Fibroblast of lung (primary cell): ENCODE measurements around the gene CDK6. TPM values are rescaled to one million over a fixed set of nuclear protein-coding genes. Genes with fewer than 3 reads are reported as not detected.

Experiments
- DNase-seq, 2 donors: peaks; one replicate each; pipeline versions ENCODE4 v3.0.0 to v3.0.0-alpha.2; 2010; ENCODE audit warnings: low read depth in 2 of 2
- H2AFZ ChIP-seq: 2 replicates; pipeline ENCODE4 v1.5.1; 2012; ENCODE audit warnings: low read length, control low read depth, inconsistent platforms
- H3K27ac ChIP-seq: 2 replicates; pipeline ENCODE4 v1.5.1; 2011; ENCODE audit warnings: low read length, control low read depth; ENCODE audit not compliant: insufficient read depth
- H3K27me3 ChIP-seq: 2 replicates; pipeline ENCODE4 v1.5.1; 2011; ENCODE audit warnings: mild to moderate bottlenecking, low read length; ENCODE audit not compliant: control insufficient read depth, insufficient read depth
- H3K36me3 ChIP-seq: 2 replicates; pipeline ENCODE4 v1.5.1; 2011; ENCODE audit warnings: low read length; ENCODE audit not compliant: control insufficient read depth, insufficient read depth
- H3K4me1 ChIP-seq: 2 replicates; pipeline ENCODE4 v1.5.1; 2011; ENCODE audit warnings: low read length; ENCODE audit not compliant: control insufficient read depth, insufficient read depth; ENCODE audit errors: extremely low read depth
- H3K4me2 ChIP-seq: 2 replicates; pipeline ENCODE4 v1.5.1; 2011; ENCODE audit warnings: low read length, control low read depth; ENCODE audit not compliant: insufficient read depth; ENCODE audit errors: extremely low read depth
- H3K4me3 ChIP-seq, 4 experiments: fragments of 200-600 bp in 1 of 4; sonication (generic) in 1 of 4; replicated peaks in 1 of 4; 2 replicates each; pipeline ENCODE4 v1.5.1; 2011 to 2016; ENCODE audit warnings: low read length in 4 of 4, low read depth in 3 of 4, mild to moderate bottlenecking in 3 of 4, control low read depth in 2 of 4, inconsistent platforms in 1 of 4, mixed read lengths in 1 of 4; ENCODE audit not compliant: insufficient read depth in 1 of 4; ENCODE audit errors: control extremely low read depth in 1 of 4
- H3K79me2 ChIP-seq: 2 replicates; pipeline ENCODE4 v1.5.1; 2012; ENCODE audit warnings: mild to moderate bottlenecking, low read length, inconsistent platforms; ENCODE audit not compliant: control insufficient read depth, insufficient read depth
- H3K9ac ChIP-seq: 2 replicates; pipeline ENCODE4 v1.5.1; 2011; ENCODE audit warnings: mild to moderate bottlenecking, low read length, control low read depth; ENCODE audit not compliant: insufficient read depth
- H3K9me3 ChIP-seq: 2 replicates; pipeline ENCODE4 v1.5.1; 2012; ENCODE audit warnings: low read depth, low read length; ENCODE audit not compliant: control insufficient read depth, insufficient read depth
- H4K20me1 ChIP-seq: 2 replicates; pipeline ENCODE4 v1.5.1; 2011; ENCODE audit warnings: low read length; ENCODE audit not compliant: control insufficient read depth, insufficient read depth; ENCODE audit errors: extremely low read depth
- EZH2 ChIP-seq: IDR thresholded peaks from 2 replicates; pipeline ENCODE4 v1.5.1; 2012; ENCODE audit warnings: low read length, control low read depth, mild to moderate bottlenecking; ENCODE audit errors: missing control alignments
- polyA plus RNA-seq, 2 donors: library from polyadenylated mRNA; depleted of rRNA in 1 of 2; stranded (reverse) in 1 of 2; unstranded in 1 of 2; fragments of >200 nt; gene quantifications; 2 replicates each; pipeline ENCODE4 v1.2.1, GENCODE V29; 2011 to 2012; ENCODE audit warnings: missing spikeins in 1 of 2
- total RNA-seq: library from RNA; depleted of rRNA; stranded (reverse); fragments of >200 nt; gene quantifications from 2 replicates; pipeline ENCODE4 v1.2.1, GENCODE V29; 2014
- TF ChIP-seq, protein P1 (sequence below), 2 donors: IDR thresholded peaks in 1 of 2; conservative IDR thresholded peaks in 1 of 2; 1 replicate in 1 of 2; 2 replicates in 1 of 2; pipeline ENCODE4 v1.5.1; 2011 to 2012; ENCODE audit warnings: low read length in 2 of 2, control low read depth in 1 of 2, inconsistent platforms in 1 of 2, low read depth in 1 of 2, mild to moderate bottlenecking in 1 of 2

CDK6 gene
- total and polyA plus RNA-seq, 2 donors (not counting 1 experiment from before 2014, with no cell fraction given) = 17.8 to 19.2 TPM

- H3K36me3 ChIP-seq = no peaks in the 10 kb centered on the region
- H3K9me3 ChIP-seq = no peaks in the 10 kb centered on the region
- H3K4me2 ChIP-seq = peak overlapping the region; percentile 69
- H2AFZ ChIP-seq = no peak overlapping the region
- TF ChIP-seq EZH2 = no peak
- TF ChIP-seq, protein P1, sequence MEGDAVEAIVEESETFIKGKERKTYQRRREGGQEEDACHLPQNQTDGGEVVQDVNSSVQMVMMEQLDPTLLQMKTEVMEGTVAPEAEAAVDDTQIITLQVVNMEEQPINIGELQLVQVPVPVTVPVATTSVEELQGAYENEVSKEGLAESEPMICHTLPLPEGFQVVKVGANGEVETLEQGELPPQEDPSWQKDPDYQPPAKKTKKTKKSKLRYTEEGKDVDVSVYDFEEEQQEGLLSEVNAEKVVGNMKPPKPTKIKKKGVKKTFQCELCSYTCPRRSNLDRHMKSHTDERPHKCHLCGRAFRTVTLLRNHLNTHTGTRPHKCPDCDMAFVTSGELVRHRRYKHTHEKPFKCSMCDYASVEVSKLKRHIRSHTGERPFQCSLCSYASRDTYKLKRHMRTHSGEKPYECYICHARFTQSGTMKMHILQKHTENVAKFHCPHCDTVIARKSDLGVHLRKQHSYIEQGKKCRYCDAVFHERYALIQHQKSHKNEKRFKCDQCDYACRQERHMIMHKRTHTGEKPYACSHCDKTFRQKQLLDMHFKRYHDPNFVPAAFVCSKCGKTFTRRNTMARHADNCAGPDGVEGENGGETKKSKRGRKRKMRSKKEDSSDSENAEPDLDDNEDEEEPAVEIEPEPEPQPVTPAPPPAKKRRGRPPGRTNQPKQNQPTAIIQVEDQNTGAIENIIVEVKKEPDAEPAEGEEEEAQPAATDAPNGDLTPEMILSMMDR (conservative IDR thresholded peaks at IDR 0.05 in 1 of 2, IDR thresholded peaks at IDR 0.05 in 1 of 2; ENCODE audit: low read depth in 1 of 2, low read length in 2 of 2) = no peak
- H3K4me1 ChIP-seq = peaks cover 17% of the 10 kb centered on the region
- H3K9ac ChIP-seq = no peak overlapping the region
- no peaks in the 10 kb centered on the region for H4K20me1 ChIP-seq
- H3K4me3 ChIP-seq = no peak overlapping the region
- peaks cover 32% of the 10 kb centered on the region for H3K79me2 ChIP-seq
- no peaks in the 10 kb centered on the region for H3K27me3 ChIP-seq
- DNase-seq = peak; percentile 95
- H3K27ac ChIP-seq = peak overlapping the region; percentile 66
Measured at GRCh38 chr7:92751902-92752901, 84.2 kb downstream of the CDK6 start.

GRCh38 chr7:92750946-92751345 is 85.4 kb downstream of the CDK6 start:
- Histone ChIP-seq H3K27ac (peak overlapping the region; percentile 61), H3K4me3 (no peak overlapping the region), H3K79me2 (peaks cover 39% of the 10 kb centered on the region), H3K4me2 (no peak overlapping the region), H3K4me1 (peaks cover 17% of the 10 kb centered on the region), H3K36me3 (no peaks in the 10 kb centered on the region), H3K9ac (no peak overlapping the region), H2AFZ (no peak overlapping the region), H3K9me3 (no peaks in the 10 kb centered on the region), H4K20me1 (no peaks in the 10 kb centered on the region), H3K27me3 (no peaks in the 10 kb centered on the region)
- DNase-seq = peak; percentile 38 to 75
- TF ChIP-seq EZH2 = no peak
- TF ChIP-seq, protein P1 (conservative IDR thresholded peaks at IDR 0.05 in 1 of 2, IDR thresholded peaks at IDR 0.05 in 1 of 2; ENCODE audit: low read depth in 1 of 2, low read length in 2 of 2) = no peak

- Histone ChIP-seq H3K27me3 (no peaks in the 10 kb centered on the region), H3K27ac (peak overlapping the region; percentile 61), H3K4me1 (peaks cover 17% of the 10 kb centered on the region), H3K79me2 (peaks cover 40% of the 10 kb centered on the region), H4K20me1 (no peaks in the 10 kb centered on the region), H2AFZ (no peak overlapping the region), H3K9me3 (no peaks in the 10 kb centered on the region), H3K4me2 (no peak overlapping the region), H3K36me3 (no peaks in the 10 kb centered on the region), H3K4me3 (no peak overlapping the region), H3K9ac (no peak overlapping the region)
- no peak for TF ChIP-seq EZH2
- TF ChIP-seq, protein P1 (conservative IDR thresholded peaks at IDR 0.05 in 1 of 2, IDR thresholded peaks at IDR 0.05 in 1 of 2; ENCODE audit: low read depth in 1 of 2, low read length in 2 of 2) = no peak
- peak; percentile 51 to 63 for DNase-seq
Measured at GRCh38 chr7:92750447-92750839, 85.9 kb downstream of the CDK6 start.
